Retinal pigment epithelial cell (primary cell): ENCODE data around the gene TMEM106C.

Experiments
- DNase-seq: peaks from one replicate; pipeline ENCODE4 v3.0.0-alpha.2; 2010; ENCODE audit warnings: low read depth
- H3K4me3 ChIP-seq: 2 replicates; pipeline ENCODE4 v1.5.1; 2011; ENCODE audit warnings: mild to moderate bottlenecking, low read length, control low read depth, moderate library complexity
- TF ChIP-seq, protein P1 (sequence below): conservative IDR thresholded peaks from 2 replicates; pipeline ENCODE4 v1.5.1; 2011; ENCODE audit warnings: low read depth, low read length, control low read depth, inconsistent platforms

TMEM106C gene

DNA sequence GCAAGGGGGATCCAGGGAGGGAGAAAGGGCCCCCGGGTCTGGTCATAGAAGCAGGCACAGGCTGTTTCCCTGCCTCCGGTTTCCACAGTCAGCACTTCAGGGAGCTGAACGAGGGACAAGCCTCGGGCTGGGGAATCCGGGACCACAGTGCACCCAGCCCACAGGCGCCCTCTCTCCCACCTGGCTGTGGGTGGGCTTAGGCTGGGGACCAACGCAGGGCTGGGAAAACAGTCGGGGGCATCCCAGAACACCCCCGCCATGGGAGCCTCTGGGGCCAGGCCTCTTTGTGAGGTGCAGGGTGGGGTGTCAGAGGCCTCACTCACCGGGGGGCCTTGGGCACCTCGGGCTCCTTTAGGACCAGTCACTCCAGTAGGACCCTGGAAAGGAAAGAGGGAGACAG, 16.3 kb downstream of the TMEM106C start:
- DNase-seq = no peak
- H3K4me3 ChIP-seq = no peak overlapping the region
- TF ChIP-seq, protein P1, sequence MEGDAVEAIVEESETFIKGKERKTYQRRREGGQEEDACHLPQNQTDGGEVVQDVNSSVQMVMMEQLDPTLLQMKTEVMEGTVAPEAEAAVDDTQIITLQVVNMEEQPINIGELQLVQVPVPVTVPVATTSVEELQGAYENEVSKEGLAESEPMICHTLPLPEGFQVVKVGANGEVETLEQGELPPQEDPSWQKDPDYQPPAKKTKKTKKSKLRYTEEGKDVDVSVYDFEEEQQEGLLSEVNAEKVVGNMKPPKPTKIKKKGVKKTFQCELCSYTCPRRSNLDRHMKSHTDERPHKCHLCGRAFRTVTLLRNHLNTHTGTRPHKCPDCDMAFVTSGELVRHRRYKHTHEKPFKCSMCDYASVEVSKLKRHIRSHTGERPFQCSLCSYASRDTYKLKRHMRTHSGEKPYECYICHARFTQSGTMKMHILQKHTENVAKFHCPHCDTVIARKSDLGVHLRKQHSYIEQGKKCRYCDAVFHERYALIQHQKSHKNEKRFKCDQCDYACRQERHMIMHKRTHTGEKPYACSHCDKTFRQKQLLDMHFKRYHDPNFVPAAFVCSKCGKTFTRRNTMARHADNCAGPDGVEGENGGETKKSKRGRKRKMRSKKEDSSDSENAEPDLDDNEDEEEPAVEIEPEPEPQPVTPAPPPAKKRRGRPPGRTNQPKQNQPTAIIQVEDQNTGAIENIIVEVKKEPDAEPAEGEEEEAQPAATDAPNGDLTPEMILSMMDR = no peak

- TF ChIP-seq, protein P1 = no peak
- H3K4me3 ChIP-seq = no peak overlapping the region
Observed at GRCh38 chr12:47980197-47980596, 16.8 kb downstream of the TMEM106C start.

GRCh38 chr12:47980779-47981495, 17.5 kb downstream of the TMEM106C start:
- TF ChIP-seq, protein P1 = no peak
- no peak for DNase-seq
- no peak overlapping the region for H3K4me3 ChIP-seq

More at GRCh38 chr12:47980197-47980596, 16.8 kb downstream of the TMEM106C start:
- no peak for DNase-seq

- TF ChIP-seq, protein P1 = no peak
- H3K4me3 ChIP-seq = no peak overlapping the region
- DNase-seq = no peak
Observed at GRCh38 chr12:47981496-47982260, 18.3 kb downstream of the TMEM106C start.

GRCh38 chr12:47982311-47982710, 18.9 kb downstream of the TMEM106C start:
- DNase-seq = no peak
- no peak overlapping the region for H3K4me3 ChIP-seq
- TF ChIP-seq, protein P1 = no peak

DNA sequence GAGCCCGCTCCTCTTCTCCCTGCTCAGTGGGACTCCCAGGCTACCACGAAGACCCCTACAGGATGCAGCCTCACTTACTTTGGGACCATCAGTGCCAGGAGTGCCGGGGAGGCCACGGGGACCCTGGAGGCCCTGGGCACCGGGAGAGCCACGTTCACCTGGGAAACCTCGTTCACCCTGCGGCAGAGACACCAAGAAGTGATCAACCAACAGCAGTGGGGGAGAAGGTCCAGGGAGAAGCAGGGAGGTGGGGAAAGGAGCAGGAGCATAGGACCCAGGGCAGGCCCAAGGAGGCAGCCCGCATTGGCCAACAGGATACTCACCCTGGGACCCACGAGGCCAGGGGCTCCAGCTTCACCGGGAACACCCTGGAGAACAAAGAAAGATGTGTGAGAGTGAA, 19.4 kb downstream of the TMEM106C start:
- no peak for DNase-seq
- TF ChIP-seq, protein P1 = no peak
- no peak overlapping the region for H3K4me3 ChIP-seq
